SK-N-SH treated with all-trans-retinoic acid at 6 μM for 48 hours (cell line): ENCODE results near the gene RALGPS1.

Source experiments
- ATAC-seq: fragments of 200-7000 bp; cut with Tn5 transposase; 3 replicates; pipeline ENCODE4 v1.9.1; 2020; ENCODE audit warnings: mild to moderate bottlenecking, moderate library complexity
- ARNTL ChIP-seq: fragments of 450-650 bp; formaldehyde crosslinking; IDR thresholded peaks from 2 replicates; pipeline ENCODE4 v1.5.0; 2020; ENCODE audit warnings: low read depth, mild to moderate bottlenecking, moderate library complexity, borderline replicate concordance
- BACH2 ChIP-seq: fragments of 250-450 bp; sonication (Bioruptor Pico); IDR thresholded peaks from 2 replicates; pipeline ENCODE4 v1.9.0; 2021; ENCODE audit warnings: mild to moderate bottlenecking, borderline replicate concordance
- CSDC2 ChIP-seq: fragments of 250-450 bp; sonication (Bioruptor Pico); IDR thresholded peaks from 2 replicates; pipeline ENCODE4 v1.5.0; 2020; ENCODE audit warnings: mild to moderate bottlenecking, moderate library complexity
- ESRRG ChIP-seq: fragments of 250-450 bp; sonication (Bioruptor Pico); IDR thresholded peaks from 2 replicates; pipeline ENCODE4 v1.6.1; 2021; ENCODE audit warnings: mild to moderate bottlenecking
- GLIS3 ChIP-seq: fragments of 250-450 bp; sonication (Bioruptor Pico); IDR thresholded peaks from 2 replicates; pipeline ENCODE4 v1.5.0; 2020; ENCODE audit warnings: mild to moderate bottlenecking, moderate library complexity
- ISL1 ChIP-seq: fragments of 250-450 bp; sonication (Bioruptor Pico); IDR thresholded peaks from 2 replicates; pipeline ENCODE4 v2.1.2; 2022; ENCODE audit warnings: mild to moderate bottlenecking, moderate library complexity
- OSR1 ChIP-seq: fragments of 250-450 bp; sonication (Bioruptor Pico); IDR thresholded peaks from 2 replicates; pipeline ENCODE4 v1.8.0; 2022; ENCODE audit warnings: moderate library complexity, mild to moderate bottlenecking, inconsistent platforms
- PATZ1 ChIP-seq: fragments of 250-450 bp; sonication (Bioruptor Pico); IDR thresholded peaks from 2 replicates; pipeline ENCODE4 v1.8.0; 2020; ENCODE audit warnings: mild to moderate bottlenecking, moderate library complexity, borderline replicate concordance
- POU6F1 ChIP-seq: fragments of 250-450 bp; sonication (Bioruptor Pico); IDR thresholded peaks from 2 replicates; pipeline ENCODE4 v1.8.0; 2021; ENCODE audit warnings: low read depth, mild to moderate bottlenecking, moderate library complexity, borderline replicate concordance
- PPARA ChIP-seq: fragments of 250-450 bp; sonication (Bioruptor Pico); IDR thresholded peaks from 2 replicates; pipeline ENCODE4 v1.5.0; 2020; ENCODE audit warnings: mild to moderate bottlenecking, borderline replicate concordance
- RARB ChIP-seq: fragments of 250-450 bp; sonication (Bioruptor Pico); IDR thresholded peaks from 2 replicates; pipeline ENCODE4 v1.8.0; 2021; ENCODE audit warnings: mild to moderate bottlenecking, moderate library complexity
- TCF4 ChIP-seq: fragments of 250-450 bp; sonication (Bioruptor Pico); IDR thresholded peaks from 2 replicates; pipeline ENCODE4 v1.8.0; 2021; ENCODE audit warnings: mild to moderate bottlenecking, moderate library complexity, borderline replicate concordance
- TOX ChIP-seq: fragments of 250-450 bp; sonication (Bioruptor Pico); IDR thresholded peaks from 2 replicates; pipeline ENCODE4 v1.8.0; 2021; ENCODE audit warnings: mild to moderate bottlenecking, moderate library complexity, borderline replicate concordance
- TSHZ2 ChIP-seq: fragments of 250-450 bp; sonication (Bioruptor Pico); IDR thresholded peaks from 2 replicates; pipeline ENCODE4 v1.5.0; 2020; ENCODE audit warnings: mild to moderate bottlenecking, moderate library complexity
- ZC3H10 ChIP-seq: fragments of 250-450 bp; sonication (Bioruptor Pico); IDR thresholded peaks from 2 replicates; pipeline ENCODE4 v1.5.1; 2021; ENCODE audit warnings: mild to moderate bottlenecking, moderate library complexity
- ZFP3 ChIP-seq: fragments of 250-450 bp; sonication (Bioruptor Pico); IDR thresholded peaks from 2 replicates; pipeline ENCODE4 v1.5.0; 2020; ENCODE audit warnings: mild to moderate bottlenecking, moderate library complexity
- ZFP30 ChIP-seq: fragments of 450-650 bp; formaldehyde crosslinking; IDR thresholded peaks from 2 replicates; pipeline ENCODE4 v1.5.0; 2022; ENCODE audit warnings: mild to moderate bottlenecking, moderate library complexity
- ZNF565 ChIP-seq: fragments of 450-650 bp; formaldehyde crosslinking; conservative IDR thresholded peaks from 2 replicates; pipeline ENCODE4 v1.5.0; 2020; ENCODE audit warnings: low read depth, mild to moderate bottlenecking, moderate library complexity
- ZNF70 ChIP-seq: fragments of 450-650 bp; formaldehyde crosslinking; IDR thresholded peaks from 2 replicates; pipeline ENCODE4 v1.5.0; 2020; ENCODE audit warnings: mild to moderate bottlenecking, moderate library complexity
- TF ChIP-seq, protein P1 (sequence below): fragments of 250-450 bp; sonication (Bioruptor Pico); IDR thresholded peaks from 2 replicates; pipeline ENCODE4 v1.5.1; 2020; ENCODE audit warnings: low read depth, mild to moderate bottlenecking, moderate library complexity
- TF ChIP-seq, protein P2 (sequence below): fragments of 250-450 bp; sonication (Bioruptor Pico); IDR thresholded peaks from 2 replicates; pipeline ENCODE4 v1.5.1; 2021; ENCODE audit warnings: mild to moderate bottlenecking, moderate library complexity

RALGPS1 gene

GRCh38 chr9:126907058-126907457, 7.5 kb upstream of the RALGPS1 start (continued):
- TF ChIP-seq ZNF70 (CRISPR knock-in tag) (no peak), TOX (CRISPR knock-in tag) (no peak), CSDC2 (CRISPR knock-in tag) (no peak), ZNF565 (CRISPR knock-in tag) (no peak), ISL1 (no peak), ZFP3 (CRISPR knock-in tag) (no peak)

- TF ChIP-seq OSR1 (CRISPR knock-in tag) (no peak), ZC3H10 (no peak), TOX (CRISPR knock-in tag) (no peak), ZNF70 (CRISPR knock-in tag) (no peak), PPARA (no peak), ISL1 (no peak), POU6F1 (CRISPR knock-in tag) (no peak), GLIS3 (CRISPR knock-in tag) (no peak), BACH2 (CRISPR knock-in tag) (no peak)
- TF ChIP-seq, protein P1, sequence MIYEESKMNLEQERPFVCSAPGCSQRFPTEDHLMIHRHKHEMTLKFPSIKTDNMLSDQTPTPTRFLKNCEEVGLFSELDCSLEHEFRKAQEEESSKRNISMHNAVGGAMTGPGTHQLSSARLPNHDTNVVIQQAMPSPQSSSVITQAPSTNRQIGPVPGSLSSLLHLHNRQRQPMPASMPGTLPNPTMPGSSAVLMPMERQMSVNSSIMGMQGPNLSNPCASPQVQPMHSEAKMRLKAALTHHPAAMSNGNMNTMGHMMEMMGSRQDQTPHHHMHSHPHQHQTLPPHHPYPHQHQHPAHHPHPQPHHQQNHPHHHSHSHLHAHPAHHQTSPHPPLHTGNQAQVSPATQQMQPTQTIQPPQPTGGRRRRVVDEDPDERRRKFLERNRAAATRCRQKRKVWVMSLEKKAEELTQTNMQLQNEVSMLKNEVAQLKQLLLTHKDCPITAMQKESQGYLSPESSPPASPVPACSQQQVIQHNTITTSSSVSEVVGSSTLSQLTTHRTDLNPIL (CRISPR knock-in tag), result no peak
- ATAC-seq, result no peak
These were observed 767 bp downstream of the RALGPS1 start for GRCh38 chr9:126915281-126915816.

DNA sequence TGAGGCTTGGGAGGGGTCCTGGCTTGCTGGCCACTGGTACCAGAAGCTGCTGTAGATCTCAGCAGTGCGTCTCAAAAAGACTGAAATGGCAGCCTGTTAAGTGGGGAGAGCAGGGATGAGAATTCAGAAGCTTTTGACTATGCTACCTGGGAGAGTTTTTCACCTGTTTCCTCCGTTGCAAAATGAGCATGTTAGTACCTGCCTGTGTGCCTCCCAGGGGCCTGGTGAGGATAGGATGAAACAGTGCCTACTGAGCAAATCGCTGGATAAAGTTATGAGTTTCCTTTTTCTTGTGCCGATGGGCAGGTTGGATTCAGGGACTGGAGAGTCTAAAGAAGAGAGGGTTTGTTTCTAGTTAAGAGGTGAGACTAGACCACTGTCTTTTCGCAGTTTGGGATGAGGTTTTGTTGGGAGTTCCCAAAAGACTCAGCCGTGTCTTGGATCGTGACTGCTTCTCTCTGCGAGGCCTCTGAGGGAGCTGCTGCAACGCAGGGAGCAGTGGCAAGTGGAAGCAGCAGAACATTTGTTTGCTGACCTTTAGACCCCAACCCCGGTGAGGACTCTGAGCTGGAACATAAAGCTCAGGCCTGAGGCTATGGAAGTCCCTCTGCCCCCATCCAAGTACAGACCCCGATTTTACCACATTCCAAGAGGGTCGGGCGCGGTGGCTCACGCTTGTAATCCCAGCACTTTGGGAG, 1.4 kb downstream of the RALGPS1 start:
- TF ChIP-seq ARNTL (CRISPR knock-in tag), result no peak
- TF ChIP-seq TSHZ2 (CRISPR knock-in tag), result no peak
- no peak for TF ChIP-seq ZC3H10
- TF ChIP-seq GLIS3 (CRISPR knock-in tag), result no peak
- no peak for TF ChIP-seq PPARA
- no peak for TF ChIP-seq ZNF70 (CRISPR knock-in tag)
- TF ChIP-seq TCF4, result no peak
- TF ChIP-seq, protein P1 (CRISPR knock-in tag), result no peak
- TF ChIP-seq, protein P2, sequence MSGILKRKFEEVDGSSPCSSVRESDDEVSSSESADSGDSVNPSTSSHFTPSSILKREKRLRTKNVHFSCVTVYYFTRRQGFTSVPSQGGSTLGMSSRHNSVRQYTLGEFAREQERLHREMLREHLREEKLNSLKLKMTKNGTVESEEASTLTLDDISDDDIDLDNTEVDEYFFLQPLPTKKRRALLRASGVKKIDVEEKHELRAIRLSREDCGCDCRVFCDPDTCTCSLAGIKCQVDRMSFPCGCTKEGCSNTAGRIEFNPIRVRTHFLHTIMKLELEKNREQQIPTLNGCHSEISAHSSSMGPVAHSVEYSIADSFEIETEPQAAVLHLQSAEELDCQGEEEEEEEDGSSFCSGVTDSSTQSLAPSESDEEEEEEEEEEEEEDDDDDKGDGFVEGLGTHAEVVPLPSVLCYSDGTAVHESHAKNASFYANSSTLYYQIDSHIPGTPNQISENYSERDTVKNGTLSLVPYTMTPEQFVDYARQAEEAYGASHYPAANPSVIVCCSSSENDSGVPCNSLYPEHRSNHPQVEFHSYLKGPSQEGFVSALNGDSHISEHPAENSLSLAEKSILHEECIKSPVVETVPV (CRISPR knock-in tag), result no peak
- TF ChIP-seq BACH2 (CRISPR knock-in tag), result no peak
- no peak for TF ChIP-seq ZFP30
- no peak for TF ChIP-seq ESRRG (CRISPR knock-in tag)
- no peak for TF ChIP-seq CSDC2 (CRISPR knock-in tag)
- TF ChIP-seq TOX (CRISPR knock-in tag), result no peak
- TF ChIP-seq PATZ1 (CRISPR knock-in tag), result no peak
- no peak for TF ChIP-seq ZNF565 (CRISPR knock-in tag)
- TF ChIP-seq ISL1, result no peak
- TF ChIP-seq RARB (CRISPR knock-in tag), result no peak
- no peak for TF ChIP-seq POU6F1 (CRISPR knock-in tag)
- ATAC-seq, result no peak
